Stomach (tissue), 9 donors: ENCODE results near the gene CFAP68. TPM values are rescaled to one million over a fixed set of nuclear protein-coding genes. Genes with fewer than 3 reads are reported as not detected.

Source experiments
- DNase-seq, 2 donors: peaks; one replicate each; pipeline versions ENCODE4 v3.0.0 to v3.0.0-alpha.2; 2013 to 2019
- H3K27ac ChIP-seq, 5 donors: fragments of 200-600 bp in 4 of 5; sonication (generic) in 4 of 5; one replicate each; pipeline ENCODE4 v1.5.1; 2013 to 2019; ENCODE audit warnings: mild to moderate bottlenecking in 1 of 5, moderate library complexity in 1 of 5
- H3K27me3 ChIP-seq, 3 donors: fragments of 200-600 bp; sonication (generic); one replicate each; pipeline ENCODE4 v1.5.1; 2017 to 2019; ENCODE audit warnings: mixed run types in 1 of 3
- H3K36me3 ChIP-seq, 4 donors: fragments of 200-600 bp; sonication (generic); 1 replicate in 3 of 4; 2 replicates in 1 of 4; pipeline ENCODE4 v1.5.1; 2016 to 2019
- H3K4me1 ChIP-seq, 4 donors: fragments of 200-600 bp; sonication (generic); one replicate each; pipeline ENCODE4 v1.5.1; 2016 to 2019
- H3K4me3 ChIP-seq, 4 donors: fragments of 200-600 bp; sonication (generic) in 3 of 4; one replicate each; pipeline ENCODE4 v1.5.1; 2016 to 2019; ENCODE audit warnings: mild to moderate bottlenecking in 1 of 4
- H3K9me3 ChIP-seq, 4 donors: fragments of 200-600 bp; sonication (generic); one replicate each; pipeline ENCODE4 v1.5.1; 2016 to 2019
- CTCF ChIP-seq, 7 experiments: fragments of 450-650 bp in 4 of 7; fragments of 200-600 bp in 3 of 7; sonication (generic) in 3 of 7; IDR thresholded peaks; one replicate each; pipeline ENCODE4 v1.5.1; 2016 to 2019; ENCODE audit warnings: antibody characterized with exemption in 7 of 7, control low read depth in 2 of 7, mild to moderate bottlenecking in 1 of 7
- EP300 ChIP-seq: sonication (generic); formaldehyde crosslinking; IDR thresholded peaks from one replicate; pipeline ENCODE4 v1.6.1; 2017; ENCODE audit warnings: antibody characterized with exemption
- POLR2A ChIP-seq, 4 donors: fragments of 450-650 bp; IDR thresholded peaks; one replicate each; pipeline ENCODE4 v1.6.1; 2016; ENCODE audit warnings: antibody characterized with exemption in 4 of 4, control low read depth in 2 of 4, mild to moderate bottlenecking in 1 of 4, moderate library complexity in 1 of 4
- POLR2AphosphoS5 ChIP-seq, 3 donors: sonication (generic); formaldehyde crosslinking; IDR thresholded peaks; one replicate each; pipeline ENCODE4 v1.6.1; 2016; ENCODE audit warnings: antibody characterized with exemption in 3 of 3
- WGBS, 5 donors: extraction: QIAGEN DNeasy Blood & Tissue Kit in 3 of 5; methylation state at CpG; one replicate each; pipeline versions ENCODE4 v1.1.5 to v1.1.7; 2013 to 2018; 5-methylcytosine and 5-hydroxymethylcytosine counted together
- intact Hi-C: fragments of 100-400 bp; cut with DNase I; formaldehyde crosslinking; loops from one replicate; pipeline ENCODE4 v1.15.1; 2023; ENCODE audit warnings: low total_unique reads
- polyA plus RNA-seq, 3 donors: library from polyadenylated mRNA; stranded (reverse); fragments of 200-250 nt; gene quantifications; one replicate each; pipeline ENCODE4 v1.2.3, GENCODE V29; 2013
- total RNA-seq, 5 donors: library from RNA; depleted of rRNA; stranded (reverse); fragments of >200 nt; gene quantifications; one replicate each; pipeline versions ENCODE4 v1.1.0 to v1.2.3, GENCODE V29; 2014 to 2016
- donor health status: healthy with polysubstance abuse.
- donor health status: Bipolar disorder and iron deficiency.
- donor health status: healthy.

Gene CFAP68
- total and polyA plus RNA-seq, 8 donors: 3.9 to 51.9 (median 40.2) TPM; not detected in 1

DNA sequence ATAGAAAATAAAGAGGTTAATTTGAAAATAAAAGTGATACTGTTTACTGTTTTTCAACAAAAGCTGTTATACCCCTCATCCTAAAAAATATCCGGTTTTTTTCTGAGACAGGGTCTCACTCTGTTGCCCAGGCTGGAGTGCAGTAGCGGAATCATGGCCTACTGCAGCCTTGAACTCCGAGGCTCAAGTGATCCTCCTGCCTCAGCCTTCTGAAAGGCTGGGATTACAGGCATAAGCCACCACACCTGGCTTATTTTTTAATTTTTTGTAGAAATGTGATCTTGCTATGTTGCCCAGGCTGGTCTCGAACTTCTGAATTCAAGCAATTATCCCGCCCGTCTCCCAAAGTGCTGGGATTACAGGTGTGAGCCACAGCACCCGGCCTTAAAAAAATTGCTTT, 43.7 kb upstream of the CFAP68 start:
- intact Hi-C loops: no loop called here
- H3K4me3 ChIP-seq: no peak overlapping the region
- WGBS, 5 donors: 93 to 97% (median 95%) methylated on average over 7 of the region's 7 CpGs
- H3K9me3 ChIP-seq: no peaks in the 10 kb centered on the region
- H3K4me1 ChIP-seq: peaks cover 0 to 22% (median 11%) of the 10 kb centered on the region in 4 donors
- no peak for TF ChIP-seq POLR2A (IDR thresholded peaks at IDR 0.05)
- no peak for TF ChIP-seq EP300
- TF ChIP-seq CTCF (IDR thresholded peaks at IDR 0.05): no peak
- no peak for TF ChIP-seq POLR2AphosphoS5 (IDR thresholded peaks at IDR 0.05)
- H3K36me3 ChIP-seq: peaks cover 4 to 60% (median 52%) of the 10 kb centered on the region in 4 donors
- H3K27me3 ChIP-seq: no peaks in the 10 kb centered on the region
- no peak for DNase-seq
- no peak overlapping the region for H3K27ac ChIP-seq

DNA sequence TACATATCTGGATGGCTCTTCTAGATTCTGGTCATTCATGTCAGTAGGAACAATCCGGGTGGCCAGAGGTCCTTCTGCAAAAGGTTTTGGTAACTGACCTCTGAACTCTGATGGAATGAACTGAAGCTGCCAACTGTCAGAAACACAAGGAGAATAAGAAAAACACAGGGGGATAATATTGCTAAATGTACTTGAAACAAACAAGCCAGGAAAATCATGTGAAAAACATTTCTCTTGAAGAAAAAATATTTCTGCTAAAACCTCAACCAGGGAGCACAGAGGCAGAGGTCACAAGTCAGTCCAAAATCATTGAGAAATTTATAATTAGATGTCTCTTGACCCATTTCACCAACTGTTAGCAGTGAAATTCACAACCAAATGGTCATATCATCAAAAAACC, 43.2 kb upstream of the CFAP68 start:
- Histone ChIP-seq H3K4me3 (no peak overlapping the region), H3K27me3 (no peaks in the 10 kb centered on the region), H3K27ac (no peak overlapping the region), H3K9me3 (no peaks in the 10 kb centered on the region), H3K36me3 (peaks cover 4 to 55% (median 47%) of the 10 kb centered on the region in 4 donors), H3K4me1 (peaks cover 0 to 27% (median 13%) of the 10 kb centered on the region in 4 donors)
- TF ChIP-seq EP300 (no peak), POLR2A (IDR thresholded peaks at IDR 0.05) (no peak), POLR2AphosphoS5 (IDR thresholded peaks at IDR 0.05) (no peak)
- intact Hi-C loops: no loop called here
- no peak for DNase-seq
- 55 to 97% (median 72%) methylated on average over 1 of the region's 1 CpG for WGBS, 5 donors

GRCh38 chr11:111836721-111837120, 42.6 kb upstream of the CFAP68 start:
- Histone ChIP-seq H3K27me3 (no peaks in the 10 kb centered on the region), H3K4me3 (no peak overlapping the region), H3K27ac (peak overlapping the region in 2 of 5 donors; percentile 8 to 21), H3K36me3 (peaks cover 4 to 50% (median 44%) of the 10 kb centered on the region in 4 donors), H3K4me1 (peaks cover 0 to 33% (median 16%) of the 10 kb centered on the region in 4 donors), H3K9me3 (no peaks in the 10 kb centered on the region)
- 22 to 67% (median 50%) methylated on average over 1 of the region's 1 CpG for WGBS, 5 donors
- peak in 1 of 2 donors; percentile 38 for DNase-seq
- intact Hi-C loops: no loop called here
- TF ChIP-seq POLR2A (IDR thresholded peaks at IDR 0.05): no peak
- no peak for TF ChIP-seq POLR2AphosphoS5 (IDR thresholded peaks at IDR 0.05)
- TF ChIP-seq EP300: no peak
- TF ChIP-seq CTCF (IDR thresholded peaks at IDR 0.05): no peak

- intact Hi-C loops: no loop called here
Observed at GRCh38 chr11:111837366-111837891, 41.9 kb upstream of the CFAP68 start.

More at GRCh38 chr11:111837366-111837891, 41.9 kb upstream of the CFAP68 start:
- TF ChIP-seq EP300: no peak
- TF ChIP-seq POLR2A (IDR thresholded peaks at IDR 0.05): no peak
- no peak for TF ChIP-seq CTCF (IDR thresholded peaks at IDR 0.05)
- TF ChIP-seq POLR2AphosphoS5 (IDR thresholded peaks at IDR 0.05): no peak
- H3K4me1 ChIP-seq: peaks cover 0 to 33% (median 16%) of the 10 kb centered on the region in 4 donors
- H3K36me3 ChIP-seq: peaks cover 4 to 52% (median 44%) of the 10 kb centered on the region in 4 donors
- WGBS, 5 donors: 86 to 92% (median 89%) methylated on average over 5 of the region's 5 CpGs
- H3K27ac ChIP-seq: peak overlapping the region in 1 of 5 donors; percentile 8
- no peak for DNase-seq
- H3K4me3 ChIP-seq: no peak overlapping the region
- no peaks in the 10 kb centered on the region for H3K9me3 ChIP-seq
- H3K27me3 ChIP-seq: no peaks in the 10 kb centered on the region
